ENCODE results near the gene SPATA31E1.
A peak's percentile ranks its signal among the peaks of the same experiment; 100 is the strongest.
"Not testable (repeated sequence)": the region's sequence is repeated elsewhere in the genome, so short reads cannot be mapped to it uniquely, and the experiment has no call there.

SPATA31E1 gene

GRCh38 chr9:87886210-87886932 lies 3.7 kb downstream of the SPATA31E1 start:
- Mint-ChIP-seq H3K4me3 (no peak overlapping the region), H3K36me3 (ENCODE audit: low read depth) (no peaks in the 10 kb centered on the region), H3K9me3 (no peaks in the 10 kb centered on the region), H3K4me1 (no peaks in the 10 kb centered on the region), H3K27me3 (no peaks in the 10 kb centered on the region), H3K27ac (no peak overlapping the region)
- DNase-seq (no peak), ATAC-seq (no peak)

GRCh38 chr9:87886933-87887505 lies 4.3 kb downstream of the SPATA31E1 start:
- Mint-ChIP-seq H3K27me3 (no peaks in the 10 kb centered on the region), H3K27ac (no peak overlapping the region), H3K4me1 (no peaks in the 10 kb centered on the region), H3K36me3 (ENCODE audit: low read depth) (no peaks in the 10 kb centered on the region), H3K9me3 (no peaks in the 10 kb centered on the region), H3K4me3 (no peak overlapping the region)
- ATAC-seq (no peak), DNase-seq (no peak)

- no peak for DNase-seq
- no peak for ATAC-seq
- Mint-ChIP-seq H3K9me3 (no peaks in the 10 kb centered on the region), H3K4me1 (no peaks in the 10 kb centered on the region), H3K27me3 (no peaks in the 10 kb centered on the region), H3K36me3 (ENCODE audit: low read depth) (no peaks in the 10 kb centered on the region), H3K27ac (no peak overlapping the region), H3K4me3 (no peak overlapping the region)
Measured at GRCh38 chr9:87887661-87888480, 5.2 kb downstream of the SPATA31E1 start.

- ATAC-seq = no peak
- DNase-seq = no peak
- H3K36me3 Mint-ChIP-seq (ENCODE audit: low read depth) = no peaks in the 10 kb centered on the region
- no peaks in the 10 kb centered on the region for H3K4me1 Mint-ChIP-seq
- no peak overlapping the region for H3K4me3 Mint-ChIP-seq
- no peaks in the 10 kb centered on the region for H3K27me3 Mint-ChIP-seq
- no peak overlapping the region for H3K27ac Mint-ChIP-seq
- H3K9me3 Mint-ChIP-seq = no peaks in the 10 kb centered on the region
Measured at GRCh38 chr9:87888501-87888900, 5.8 kb downstream of the SPATA31E1 start.

- H3K36me3 Mint-ChIP-seq (ENCODE audit: low read depth) = no peaks in the 10 kb centered on the region
- no peak for ATAC-seq
- no peak overlapping the region for H3K27ac Mint-ChIP-seq
Measured at GRCh38 chr9:87889065-87889881, 6.6 kb downstream of the SPATA31E1 start.

GRCh38 chr9:87889882-87890252 lies 7.2 kb downstream of the SPATA31E1 start:
- no peaks in the 10 kb centered on the region for H3K9me3 Mint-ChIP-seq
- no peaks in the 10 kb centered on the region for H3K4me1 Mint-ChIP-seq
- H3K27ac Mint-ChIP-seq = no peak overlapping the region
- DNase-seq = no peak
- no peak overlapping the region for H3K4me3 Mint-ChIP-seq
- peak; percentile 25 for ATAC-seq
- H3K36me3 Mint-ChIP-seq (ENCODE audit: low read depth) = no peaks in the 10 kb centered on the region
- peaks cover 2% of the 10 kb centered on the region for H3K27me3 Mint-ChIP-seq

More at GRCh38 chr9:87889065-87889881, 6.6 kb downstream of the SPATA31E1 start:
- H3K27me3 Mint-ChIP-seq = no peaks in the 10 kb centered on the region
- H3K4me1 Mint-ChIP-seq = no peaks in the 10 kb centered on the region
- no peak for DNase-seq
- H3K4me3 Mint-ChIP-seq = no peak overlapping the region
- no peaks in the 10 kb centered on the region for H3K9me3 Mint-ChIP-seq

GRCh38 chr9:87890837-87891236 lies 8.2 kb downstream of the SPATA31E1 start:
- ATAC-seq = no peak
- no peak for DNase-seq
- Mint-ChIP-seq H3K4me3 (no peak overlapping the region), H3K9me3 (no peaks in the 10 kb centered on the region), H3K27ac (no peak overlapping the region), H3K4me1 (no peaks in the 10 kb centered on the region), H3K27me3 (peaks cover 4% of the 10 kb centered on the region), H3K36me3 (ENCODE audit: low read depth) (no peaks in the 10 kb centered on the region)

GRCh38 chr9:87891754-87892153 lies 9.1 kb downstream of the SPATA31E1 start:
- ATAC-seq = no peak

GRCh38 chr9:87892956-87893355 lies 10.3 kb downstream of the SPATA31E1 start:
- Mint-ChIP-seq H3K9me3 (peaks cover 7% of the 10 kb centered on the region), H3K27ac (no peak overlapping the region), H3K4me3 (no peak overlapping the region), H3K4me1 (no peaks in the 10 kb centered on the region), H3K36me3 (ENCODE audit: low read depth) (peaks cover 2% of the 10 kb centered on the region), H3K27me3 (peaks cover 11% of the 10 kb centered on the region)
- DNase-seq (no peak), ATAC-seq (no peak)

More at GRCh38 chr9:87891754-87892153, 9.1 kb downstream of the SPATA31E1 start:
- Mint-ChIP-seq H3K4me3 (no peak overlapping the region), H3K27me3 (peaks cover 4% of the 10 kb centered on the region), H3K36me3 (ENCODE audit: low read depth) (no peaks in the 10 kb centered on the region), H3K9me3 (no peaks in the 10 kb centered on the region), H3K4me1 (no peaks in the 10 kb centered on the region), H3K27ac (no peak overlapping the region)
- DNase-seq = no peak

- H3K27ac Mint-ChIP-seq = no peak overlapping the region
- peaks cover 24% of the 10 kb centered on the region for H3K27me3 Mint-ChIP-seq
- DNase-seq = no peak
- ATAC-seq = no peak
- peaks cover 2% of the 10 kb centered on the region for H3K36me3 Mint-ChIP-seq (ENCODE audit: low read depth)
- H3K4me1 Mint-ChIP-seq = no peaks in the 10 kb centered on the region
- H3K9me3 Mint-ChIP-seq = peaks cover 14% of the 10 kb centered on the region
- H3K4me3 Mint-ChIP-seq = no peak overlapping the region
Measured at GRCh38 chr9:87894998-87895625, 12.4 kb downstream of the SPATA31E1 start.

- peaks cover 18% of the 10 kb centered on the region for H3K9me3 Mint-ChIP-seq
- H3K36me3 Mint-ChIP-seq (ENCODE audit: low read depth) = peaks cover 2% of the 10 kb centered on the region
- H3K4me1 Mint-ChIP-seq = no peaks in the 10 kb centered on the region
- no peak for ATAC-seq
- no peak overlapping the region for H3K27ac Mint-ChIP-seq
- H3K4me3 Mint-ChIP-seq = no peak overlapping the region
- peaks cover 28% of the 10 kb centered on the region for H3K27me3 Mint-ChIP-seq
- no peak for DNase-seq
Measured at GRCh38 chr9:87896891-87897290, 14.2 kb downstream of the SPATA31E1 start.

- DNase-seq = no peak
- Mint-ChIP-seq H3K27me3 (peaks cover 28% of the 10 kb centered on the region), H3K27ac (no peak overlapping the region), H3K4me3 (no peak overlapping the region), H3K4me1 (no peaks in the 10 kb centered on the region), H3K9me3 (peaks cover 21% of the 10 kb centered on the region), H3K36me3 (ENCODE audit: low read depth) (peaks cover 2% of the 10 kb centered on the region)
- ATAC-seq = no peak
Measured at GRCh38 chr9:87898151-87898550, 15.5 kb downstream of the SPATA31E1 start.

- peaks cover 26% of the 10 kb centered on the region for H3K27me3 Mint-ChIP-seq
- not testable (repeated sequence) for DNase-seq; H3K4me1 Mint-ChIP-seq; H3K4me3 Mint-ChIP-seq; H3K27ac Mint-ChIP-seq; ATAC-seq; H3K36me3 Mint-ChIP-seq (ENCODE audit: low read depth)
- peaks cover 30% of the 10 kb centered on the region for H3K9me3 Mint-ChIP-seq
Measured at GRCh38 chr9:87902371-87902770, 19.7 kb downstream of the SPATA31E1 start.

Measured in activated naive CD8-positive, alpha-beta T cell treated with anti-CD3 and anti-CD28 coated beads, Interleukin-2, amount 50 U/mL, for 24 hours (primary cell).